Measurements from ENCODE around the gene DGUOK.
A peak's percentile ranks its signal among the peaks of the same experiment; 100 is the strongest.
"Not testable (repeated sequence)": the region's sequence is repeated elsewhere in the genome, so short reads cannot be mapped to it uniquely, and the experiment has no call there.

Gene DGUOK

DNA sequence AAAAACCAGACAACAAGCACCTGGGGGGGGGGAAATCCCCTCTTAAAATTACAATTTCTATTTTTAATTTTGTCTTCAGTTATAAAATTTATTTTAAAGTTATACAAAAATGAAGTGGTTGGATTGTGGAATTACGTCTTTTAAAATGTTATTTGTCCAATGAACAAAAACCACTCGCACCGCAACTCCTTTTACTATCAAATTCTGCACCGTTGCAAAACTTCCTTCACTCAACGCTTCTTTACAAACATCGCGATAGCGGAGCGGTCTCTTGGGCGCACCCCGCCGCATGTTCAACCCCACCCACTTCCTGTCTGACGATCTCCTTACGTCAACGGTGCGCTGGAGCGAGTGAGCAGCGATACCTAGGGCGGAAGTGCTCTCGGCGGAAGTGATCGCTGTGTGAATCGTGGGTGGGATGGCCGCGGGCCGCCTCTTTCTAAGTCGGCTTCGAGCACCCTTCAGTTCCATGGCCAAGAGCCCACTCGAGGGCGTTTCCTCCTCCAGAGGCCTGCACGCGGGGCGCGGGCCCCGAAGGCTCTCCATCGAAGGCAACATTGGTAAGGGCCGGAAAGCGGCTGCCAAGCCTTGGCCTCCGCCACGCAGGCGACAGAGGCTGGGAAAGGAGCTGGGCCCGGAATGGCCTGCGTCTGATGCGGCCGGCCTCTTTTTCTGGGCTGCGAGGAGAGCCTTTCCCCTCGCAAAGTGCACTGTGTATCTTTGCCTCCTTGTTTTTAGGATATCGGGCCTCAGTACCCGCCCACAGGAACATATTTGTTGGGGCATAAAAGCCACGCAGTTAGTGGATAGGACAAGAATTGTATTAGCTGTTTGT, at the start of gene DGUOK:
Gene DGUOK (plus strand): TSS at position 388 of the 835 bp plus-strand sequence. CDS start 31 bp downstream, at position 419.
- peak; percentile 98 to 99 for DNase-seq

- no peak for DNase-seq
These were observed 49.4 kb upstream of the DGUOK start for GRCh38 chr2:73877071-73877802.

GRCh38 chr2:73877984-73878383, 48.7 kb upstream of the DGUOK start:
- not testable (repeated sequence) for DNase-seq

DNA sequence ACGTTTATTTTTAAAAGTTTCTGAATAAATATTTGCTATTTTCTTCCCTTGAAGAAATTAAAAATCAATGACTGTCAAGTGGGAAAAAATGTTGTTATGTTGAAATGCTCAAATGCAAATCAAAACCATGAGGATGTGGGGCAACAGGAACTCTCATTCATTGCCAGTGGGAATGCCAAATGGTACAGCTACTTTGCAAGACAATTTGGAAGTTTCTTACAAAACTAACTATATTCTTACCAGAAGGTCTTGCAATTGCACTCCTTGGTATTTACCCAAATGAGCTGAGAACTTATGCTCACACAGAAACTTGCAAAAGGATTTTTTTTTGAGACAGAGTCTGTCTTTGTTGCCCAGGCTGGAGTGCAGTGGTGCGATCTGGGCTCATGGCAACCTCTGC, 41.3 kb upstream of the DGUOK start:
- no peak for DNase-seq

DNA sequence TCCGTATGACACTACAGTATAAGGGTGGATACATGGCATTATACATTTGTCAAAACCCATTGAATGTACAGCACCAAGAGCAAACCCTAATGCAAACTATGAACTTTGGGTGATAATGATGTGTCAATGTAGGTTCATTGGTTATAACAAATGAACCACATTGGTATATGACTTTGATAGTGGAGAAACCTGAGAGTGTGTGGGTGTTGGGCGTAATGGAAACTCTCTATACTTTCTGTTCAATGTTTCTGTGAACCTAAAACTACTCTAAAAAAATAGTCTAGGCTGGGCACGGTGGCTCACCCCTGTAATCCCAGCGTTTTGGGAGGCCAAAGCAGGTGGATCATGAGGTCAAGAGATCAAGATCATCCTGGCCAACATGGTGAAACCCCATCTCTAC, 40.3 kb upstream of the DGUOK start:
- DNase-seq, result no peak

DNA sequence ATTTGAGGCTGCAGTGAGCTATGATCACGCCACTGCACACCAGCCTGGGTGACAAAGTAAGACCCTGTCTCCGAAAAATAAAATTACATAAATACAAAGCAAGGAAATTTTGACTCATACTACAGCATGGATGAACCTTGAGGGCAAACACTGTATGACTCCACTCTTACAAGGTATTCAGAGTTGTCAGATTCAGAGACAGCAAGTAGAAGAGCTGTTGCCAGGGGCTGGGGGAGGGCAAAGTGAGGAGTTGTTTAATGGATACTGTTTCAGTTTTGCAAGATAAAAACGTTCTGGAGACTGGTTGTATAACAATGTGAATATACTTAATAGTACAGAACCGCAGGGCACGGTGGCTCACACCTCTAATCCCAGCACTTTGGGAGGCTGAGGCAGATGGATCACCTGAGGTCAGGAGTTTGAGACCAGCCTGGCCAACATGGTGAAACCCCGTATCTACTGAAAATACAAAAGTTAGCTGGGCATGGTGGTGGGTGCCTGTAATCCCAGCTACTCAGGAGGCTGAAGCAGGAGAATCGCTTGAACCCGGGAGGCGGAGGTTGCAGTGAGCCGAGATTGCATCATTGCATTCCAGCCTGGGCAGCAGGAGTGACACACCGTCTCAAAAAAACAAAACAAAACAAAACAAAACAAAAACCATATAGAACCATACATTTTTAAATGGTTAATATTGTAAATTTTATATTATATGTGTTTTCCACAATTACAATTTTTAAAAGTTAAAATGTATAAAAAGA, 38.9 kb upstream of the DGUOK start:
- DNase-seq, result not testable (repeated sequence)

DNA sequence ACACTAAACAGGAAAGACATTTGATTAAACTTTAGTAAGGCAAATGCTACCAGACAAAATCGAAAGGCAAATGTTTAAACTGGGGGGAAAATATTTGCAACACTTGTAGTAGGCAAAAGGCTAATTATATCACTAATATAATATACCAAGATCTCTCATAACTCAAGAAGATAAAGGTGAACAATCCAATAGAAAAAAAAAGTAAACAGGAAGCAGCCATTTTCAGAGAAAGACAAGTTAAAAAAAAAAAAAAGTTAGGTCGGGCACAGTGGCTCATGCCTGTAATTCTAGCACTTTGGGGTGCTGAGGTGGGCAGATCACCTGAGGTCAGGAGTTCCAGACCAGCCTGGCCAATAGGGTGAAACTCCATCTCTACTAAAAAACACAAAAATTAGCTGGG, 38.3 kb upstream of the DGUOK start:
- DNase-seq, result no peak

DNA sequence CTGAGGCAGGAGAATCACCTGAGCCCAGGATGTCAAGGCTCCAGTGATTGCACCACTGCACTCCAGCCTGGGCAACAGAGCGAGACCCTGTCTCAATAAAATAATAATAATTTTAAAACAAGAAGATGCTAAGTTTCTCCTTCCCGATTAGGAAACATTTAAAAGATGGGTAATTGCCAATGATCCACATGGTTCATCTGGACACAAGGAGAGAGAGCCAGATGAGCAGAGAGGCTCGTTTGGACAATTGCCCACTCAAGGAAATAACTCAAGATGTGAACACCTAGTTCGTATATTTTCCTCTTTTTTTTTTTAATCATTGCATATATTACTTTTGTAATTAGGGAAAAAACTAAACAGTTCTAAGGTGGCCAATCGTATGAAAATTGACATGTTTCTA, 37.5 kb upstream of the DGUOK start:
- no peak for DNase-seq

DNA sequence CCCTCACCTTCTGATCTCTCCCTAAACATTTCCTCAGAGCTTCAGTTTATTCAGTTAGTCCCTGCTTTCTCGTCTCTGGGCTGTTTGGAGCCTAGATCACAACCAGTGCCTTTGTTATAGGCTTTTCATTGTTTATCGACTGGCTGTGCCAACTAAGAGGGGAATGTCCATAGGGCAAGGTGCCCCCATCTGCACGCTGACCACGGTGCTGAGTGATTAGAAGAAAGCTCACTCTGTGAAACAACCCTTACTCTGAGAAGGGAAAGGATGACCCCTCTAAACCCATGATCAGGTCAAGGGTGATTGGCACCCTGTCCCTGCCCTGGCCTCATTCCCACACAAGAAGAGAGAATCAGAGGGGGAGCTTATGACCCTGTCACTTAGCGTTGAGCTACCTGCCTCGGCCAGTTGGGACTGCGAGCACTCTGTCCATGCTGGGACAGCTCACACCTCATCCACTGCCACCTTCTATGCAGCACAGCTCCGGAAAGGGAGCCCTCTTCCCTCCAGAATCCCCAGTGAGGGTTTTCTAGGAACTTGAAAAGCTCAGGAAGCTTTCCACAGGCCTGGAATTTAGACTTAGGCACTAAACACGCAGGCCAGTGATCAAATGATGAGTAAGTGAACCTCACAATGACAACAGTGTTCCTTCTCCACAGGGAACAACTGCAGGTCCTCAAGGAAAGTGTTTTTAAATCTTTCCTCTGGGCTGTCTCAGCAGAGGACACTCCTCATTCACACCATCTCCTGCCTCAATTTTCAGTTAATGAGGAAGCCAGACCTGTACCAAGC, 36.2 kb upstream of the DGUOK start:
- DNase-seq, result no peak

GRCh38 chr2:73891276-73891901, 35.3 kb upstream of the DGUOK start:
- DNase-seq, result no peak

GRCh38 chr2:73892631-73893329, 33.9 kb upstream of the DGUOK start, which contains the start of gene ACTG2:
Gene ACTG2, plus strand, starts transcription at chr2:73893008. Its CDS starts 8,304 bp downstream, at chr2:73901312.
- DNase-seq, result no peak

GRCh38 chr2:73893764-73894474, 32.8 kb upstream of the DGUOK start:
- DNase-seq, result no peak

DNA sequence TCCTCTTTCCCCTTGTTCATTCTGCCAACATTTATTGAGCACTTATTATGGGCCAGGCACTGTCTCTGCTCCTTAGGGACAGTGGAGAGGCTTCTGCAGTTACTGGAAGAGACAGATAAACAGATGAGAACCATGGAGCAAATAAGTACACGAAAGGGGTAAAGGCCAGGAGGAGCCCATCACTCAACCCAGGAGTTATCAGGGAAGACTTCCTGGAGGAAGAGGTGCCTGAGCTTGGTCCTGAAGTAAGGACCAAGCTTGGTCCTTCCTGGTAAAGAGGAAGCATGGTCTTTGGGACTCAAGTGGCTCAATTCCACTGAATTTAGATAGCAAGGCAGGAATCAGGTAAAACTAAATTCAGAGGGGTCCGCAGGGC, 32.2 kb upstream of the DGUOK start:
- DNase-seq, result no peak

DNA sequence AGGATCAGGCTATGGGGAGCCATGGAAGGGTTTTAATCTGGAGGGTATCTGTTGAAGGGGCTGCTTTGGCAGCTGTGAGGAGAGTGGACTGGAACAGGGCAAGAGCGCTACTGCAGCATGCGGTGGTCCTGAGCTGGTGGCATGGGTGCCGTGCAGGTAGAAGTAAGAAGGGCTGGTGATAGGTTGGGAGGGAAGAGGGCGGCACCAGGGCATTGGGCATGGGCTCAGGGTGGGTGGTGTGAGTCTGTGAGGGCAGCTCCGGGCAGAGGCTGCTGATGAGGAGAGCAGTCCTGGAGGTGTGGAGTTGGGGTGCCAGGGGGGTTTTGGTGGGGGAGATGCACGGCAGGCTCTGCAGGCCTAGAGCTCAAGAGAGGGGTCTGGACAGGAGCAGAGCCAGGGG, 31.8 kb upstream of the DGUOK start:
- no peak for DNase-seq

- DNase-seq, result no peak
These were observed 31.2 kb upstream of the DGUOK start for GRCh38 chr2:73895473-73895872.

- peak; percentile 28 to 34 for DNase-seq
These were observed 30.1 kb upstream of the DGUOK start for GRCh38 chr2:73896362-73897239.

- no peak for DNase-seq
These were observed 29.5 kb upstream of the DGUOK start for GRCh38 chr2:73897240-73897583.

DNA sequence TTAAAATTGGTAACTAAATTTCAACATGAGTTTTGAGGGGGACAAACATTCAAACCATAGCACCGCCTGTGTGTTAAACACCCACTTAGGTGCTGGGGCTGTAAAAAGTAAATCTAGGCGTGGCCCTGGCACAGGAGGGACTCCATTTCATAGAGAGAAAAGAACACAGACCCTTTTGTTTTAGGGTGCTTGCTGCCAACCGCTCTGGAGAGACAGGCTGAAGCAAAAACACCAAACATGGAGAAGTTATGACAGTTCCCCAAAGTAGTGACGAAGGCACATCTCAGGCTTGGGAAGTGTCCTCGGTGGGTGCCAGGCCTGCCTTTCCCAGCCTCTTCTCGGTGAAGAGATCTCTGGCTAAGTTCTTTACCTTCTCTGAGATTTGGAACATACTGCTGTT, 28.7 kb upstream of the DGUOK start:
- DNase-seq, result no peak

DNA sequence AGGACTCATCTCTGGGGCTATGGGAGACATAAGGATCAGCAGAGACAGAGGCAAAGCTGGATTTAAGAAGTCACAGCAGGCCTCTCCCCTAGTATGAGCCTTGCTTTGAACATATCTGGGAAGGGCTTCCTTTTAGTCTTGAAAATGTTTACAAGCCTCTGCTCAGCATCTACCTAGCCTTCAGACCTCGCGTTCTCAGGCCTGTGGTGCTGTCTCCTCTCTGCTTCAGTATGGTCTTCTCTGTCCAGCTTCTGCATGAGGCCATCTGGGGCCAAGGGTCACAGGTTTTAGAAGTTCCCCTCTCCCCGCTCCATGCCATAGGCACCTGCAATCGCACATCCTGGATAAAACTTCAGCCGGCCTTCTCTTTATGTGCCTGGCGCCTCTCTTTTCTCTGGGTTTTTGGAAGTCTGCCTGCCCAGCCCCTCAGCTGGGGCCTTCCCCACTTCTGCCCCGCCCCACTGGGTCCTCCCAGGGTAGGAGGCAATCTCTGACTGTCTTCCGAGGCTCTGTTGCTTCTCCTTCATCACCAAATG, 26.8 kb upstream of the DGUOK start:
- no peak for DNase-seq

DNA sequence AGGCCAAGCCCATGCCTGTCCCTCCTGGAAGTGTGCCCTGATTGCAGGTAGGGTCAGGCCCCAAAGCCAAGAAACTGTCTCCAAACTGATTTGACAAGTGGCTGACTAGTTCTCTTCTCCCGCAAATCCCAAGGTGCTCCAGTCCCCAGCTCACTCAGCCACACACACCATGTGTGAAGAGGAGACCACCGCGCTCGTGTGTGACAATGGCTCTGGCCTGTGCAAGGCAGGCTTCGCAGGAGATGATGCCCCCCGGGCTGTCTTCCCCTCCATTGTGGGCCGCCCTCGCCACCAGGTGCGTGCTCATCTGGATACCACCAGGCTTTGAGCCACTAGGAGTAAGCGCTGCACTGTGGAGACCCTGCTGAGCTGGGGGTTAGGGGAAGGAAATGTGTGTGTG, 25.5 kb upstream of the DGUOK start:
- DNase-seq, result no peak
